Measurements from ENCODE around the gene CAVIN3.

DNA sequence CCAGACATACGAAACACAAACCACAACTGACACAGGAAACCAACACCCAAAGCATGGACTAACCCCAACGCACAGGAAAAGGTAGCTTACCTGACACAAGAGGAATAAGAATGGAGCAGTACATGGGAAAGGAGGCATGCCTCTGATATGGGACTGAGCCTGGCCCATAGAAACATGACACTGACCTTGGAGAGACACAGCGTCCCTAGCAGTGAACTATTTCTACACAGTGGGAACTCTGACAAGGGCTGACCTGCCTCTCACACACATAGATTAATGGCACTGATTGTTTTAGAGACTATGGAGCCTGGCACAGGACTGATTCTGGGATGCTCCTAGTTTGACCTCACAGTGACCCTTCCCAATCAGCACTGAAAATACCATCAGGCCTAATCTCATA is 48.7 kb downstream of the CAVIN3 start:
- TF ChIP-seq POLR2A (IDR thresholded peaks at IDR 0.05) = no peak
- no peak for TF ChIP-seq CTCF (IDR thresholded peaks at IDR 0.05)
